OCI-LY3 (cell line): ENCODE measurements around the gene MZF1.

ENCODE experiments used
- EZH2phosphoT487 ChIP-seq: fragments of 200-600 bp; shearing (Covaris generic); IDR thresholded peaks from 2 replicates; pipeline ENCODE4 v1.6.1; 2018; ENCODE audit warnings: antibody characterized with exemption, mixed run types, low read depth
- TF ChIP-seq, protein P1 (sequence below): fragments of 200-600, 300-600 bp; sonication (generic); IDR thresholded peaks from 2 replicates; pipeline ENCODE4 v1.5.1; 2014; ENCODE audit warnings: antibody characterized with exemption, low read length, low read depth

- TF ChIP-seq, protein P1, sequence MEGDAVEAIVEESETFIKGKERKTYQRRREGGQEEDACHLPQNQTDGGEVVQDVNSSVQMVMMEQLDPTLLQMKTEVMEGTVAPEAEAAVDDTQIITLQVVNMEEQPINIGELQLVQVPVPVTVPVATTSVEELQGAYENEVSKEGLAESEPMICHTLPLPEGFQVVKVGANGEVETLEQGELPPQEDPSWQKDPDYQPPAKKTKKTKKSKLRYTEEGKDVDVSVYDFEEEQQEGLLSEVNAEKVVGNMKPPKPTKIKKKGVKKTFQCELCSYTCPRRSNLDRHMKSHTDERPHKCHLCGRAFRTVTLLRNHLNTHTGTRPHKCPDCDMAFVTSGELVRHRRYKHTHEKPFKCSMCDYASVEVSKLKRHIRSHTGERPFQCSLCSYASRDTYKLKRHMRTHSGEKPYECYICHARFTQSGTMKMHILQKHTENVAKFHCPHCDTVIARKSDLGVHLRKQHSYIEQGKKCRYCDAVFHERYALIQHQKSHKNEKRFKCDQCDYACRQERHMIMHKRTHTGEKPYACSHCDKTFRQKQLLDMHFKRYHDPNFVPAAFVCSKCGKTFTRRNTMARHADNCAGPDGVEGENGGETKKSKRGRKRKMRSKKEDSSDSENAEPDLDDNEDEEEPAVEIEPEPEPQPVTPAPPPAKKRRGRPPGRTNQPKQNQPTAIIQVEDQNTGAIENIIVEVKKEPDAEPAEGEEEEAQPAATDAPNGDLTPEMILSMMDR = no peak
- TF ChIP-seq EZH2phosphoT487 = no peak
Measured at GRCh38 chr19:58544591-58545285, 28.4 kb downstream of the MZF1 start.
